GOT3 (cell line): ENCODE results near the gene ZNF598.

Experiments
- DNase-seq: peaks from one replicate; lab custom pipeline; 2025; ENCODE audit warnings: mixed read lengths; lab: John Stamatoyannopoulos, UW

ZNF598 gene

DNA sequence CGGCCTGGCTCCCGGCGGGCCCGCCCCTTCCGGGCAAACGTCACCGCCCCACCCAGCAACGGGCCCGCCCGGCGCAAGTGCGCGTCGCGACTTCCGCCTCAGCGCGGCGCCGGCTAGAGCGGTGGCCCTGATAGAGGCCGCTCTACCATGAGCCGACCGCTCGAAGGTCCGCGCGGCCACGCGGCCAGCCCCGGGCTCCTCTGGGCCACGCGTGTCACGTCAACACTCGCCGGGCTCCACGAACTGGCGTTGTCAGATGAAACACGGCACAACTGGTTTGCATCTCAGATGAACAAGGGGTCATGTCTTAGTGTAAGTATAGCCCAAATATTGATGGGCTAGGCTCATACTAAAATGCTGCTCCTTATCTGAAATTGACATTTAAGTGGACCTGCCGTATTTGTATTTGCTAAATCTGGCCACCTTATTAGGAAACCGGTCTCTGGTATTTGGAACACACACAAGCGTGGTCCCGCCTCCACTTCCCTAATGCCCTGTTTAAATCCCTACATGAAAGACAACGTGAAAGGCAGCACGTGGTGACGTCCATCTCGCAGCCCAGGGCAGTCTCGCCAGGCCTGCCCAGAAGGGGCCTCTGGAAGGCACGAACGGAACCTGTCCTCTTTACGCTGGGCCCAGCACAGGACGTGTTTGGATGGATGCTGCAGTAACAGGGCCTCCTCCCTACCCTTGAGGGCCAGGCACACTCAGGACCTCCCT, at the start of gene ZNF598:
Gene ZNF598, minus strand, starts transcription at position 31 of the 720 bp plus-strand sequence.
- DNase-seq: no peak

DNA sequence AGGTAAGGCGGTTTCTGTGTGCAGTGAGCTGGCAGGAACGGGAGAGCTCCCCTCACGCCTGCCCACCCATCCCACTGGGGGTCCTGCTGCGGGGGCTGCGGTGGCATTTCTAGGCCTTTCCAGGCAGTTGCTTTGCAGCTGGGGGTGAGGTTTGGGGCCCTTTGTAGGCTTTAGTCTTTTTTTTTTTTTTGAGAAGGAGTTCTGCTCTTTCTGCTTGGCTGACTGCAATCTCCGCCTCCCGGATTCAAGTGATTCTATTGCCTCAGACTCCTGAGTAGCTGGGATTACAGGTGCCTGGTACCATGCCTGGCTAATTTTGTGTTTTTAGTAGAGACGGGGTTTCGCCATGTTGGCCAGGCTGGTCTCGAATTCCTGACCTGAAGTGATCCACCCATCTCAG, 49.3 kb upstream of the ZNF598 start:
- DNase-seq: no peak

GRCh38 chr16:2058420-2058819, 48.8 kb upstream of the ZNF598 start:
- no peak for DNase-seq

DNA sequence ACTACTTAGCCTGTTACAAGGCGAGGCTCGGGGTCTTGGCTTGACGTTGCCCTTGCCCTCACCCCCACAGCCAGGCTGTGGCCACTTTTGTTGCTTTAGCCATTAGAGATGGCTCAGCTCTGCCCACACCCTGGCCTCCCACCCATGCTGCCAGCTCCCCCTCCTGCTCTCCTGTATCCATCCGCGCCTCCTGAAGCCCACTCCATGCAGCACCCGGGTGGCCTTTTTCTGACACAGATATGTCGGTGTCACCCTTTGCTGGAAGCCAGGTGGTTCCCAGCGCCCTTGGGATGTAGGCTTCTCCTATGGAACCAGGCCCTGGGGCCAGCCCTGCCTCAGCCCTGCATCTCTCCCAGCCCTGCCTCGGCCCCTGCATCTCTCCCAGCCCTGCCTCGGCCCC, 47.8 kb upstream of the ZNF598 start:
- DNase-seq: no peak

DNA sequence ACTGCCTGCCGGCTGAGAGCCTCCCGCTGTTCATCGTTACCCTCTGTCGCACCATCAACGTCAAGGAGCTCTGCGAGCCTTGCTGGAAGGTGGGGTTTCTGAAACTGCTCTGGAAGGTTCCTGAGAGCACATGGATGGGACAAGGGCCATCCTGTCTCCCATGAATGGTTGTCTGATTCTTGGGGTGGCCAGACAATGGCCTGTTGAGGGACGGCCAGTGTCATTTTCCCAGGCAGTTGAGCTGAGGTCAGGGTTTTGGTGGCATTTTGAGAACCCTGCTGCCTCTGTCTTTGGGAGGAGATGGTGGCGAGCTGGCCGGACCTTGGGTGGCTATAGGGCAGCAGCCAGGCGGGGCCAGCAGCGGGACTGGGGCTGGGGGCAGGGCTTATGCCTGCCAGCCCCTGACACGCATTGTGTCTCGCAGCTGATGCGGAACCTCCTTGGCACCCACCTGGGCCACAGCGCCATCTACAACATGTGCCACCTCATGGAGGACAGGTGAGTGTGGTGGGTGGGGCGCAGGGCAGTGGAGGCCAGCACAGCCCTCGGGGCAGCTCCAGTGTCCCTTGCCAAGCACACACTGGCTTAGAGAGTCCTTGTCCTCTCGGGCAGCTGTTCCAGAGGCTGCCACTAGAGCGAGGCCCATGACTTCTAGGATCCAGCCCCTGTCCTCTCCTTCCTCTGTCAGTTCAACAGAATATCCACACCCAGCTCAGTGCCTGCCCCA, 47.2 kb upstream of the ZNF598 start:
- DNase-seq: no peak

GRCh38 chr16:2056077-2056476, 46.5 kb upstream of the ZNF598 start:
- DNase-seq: no peak

- DNase-seq: no peak
These were observed 45.1 kb upstream of the ZNF598 start for GRCh38 chr16:2054543-2055245.

- DNase-seq: no peak
These were observed 44.3 kb upstream of the ZNF598 start for GRCh38 chr16:2053897-2054296.

- DNase-seq: no peak
These were observed 43.6 kb upstream of the ZNF598 start for GRCh38 chr16:2053211-2053610.

DNA sequence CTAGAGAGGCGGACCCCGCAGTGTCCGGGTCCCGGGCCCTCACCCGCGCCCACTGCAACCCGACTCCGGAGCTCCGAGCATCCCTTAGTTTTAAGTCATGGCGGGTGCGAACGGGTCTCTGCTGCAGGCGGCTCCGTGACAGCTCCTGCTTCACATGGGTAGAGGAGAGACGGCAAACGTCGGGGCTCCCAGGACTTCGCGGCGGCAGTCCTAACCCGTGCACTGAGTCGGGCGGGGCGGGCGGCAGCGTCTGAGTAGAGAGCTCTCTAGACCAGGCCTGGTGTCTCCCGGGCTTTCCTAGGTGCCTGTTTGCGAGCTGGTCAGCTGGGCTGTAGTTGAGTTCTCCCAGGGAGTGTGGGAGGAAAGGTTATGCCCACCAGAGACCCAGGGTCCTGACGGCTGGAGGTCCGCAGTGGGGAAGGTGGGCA, 38.5 kb upstream of the ZNF598 start:
- DNase-seq: no peak

- peak; percentile 85 for DNase-seq
These were observed 37.9 kb upstream of the ZNF598 start, which contains the start of the genes NTHL1 and TSC2 for GRCh38 chr16:2047330-2048115. Gene NTHL1, minus strand, starts transcription at chr16:2047834. Its CDS starts 11 bp downstream, at chr16:2047823. Gene TSC2, plus strand, starts transcription at chr16:2047985. Its CDS starts 631 bp downstream, at chr16:2048616.

GRCh38 chr16:2046893-2047329, 37.3 kb upstream of the ZNF598 start:
- no peak for DNase-seq

DNA sequence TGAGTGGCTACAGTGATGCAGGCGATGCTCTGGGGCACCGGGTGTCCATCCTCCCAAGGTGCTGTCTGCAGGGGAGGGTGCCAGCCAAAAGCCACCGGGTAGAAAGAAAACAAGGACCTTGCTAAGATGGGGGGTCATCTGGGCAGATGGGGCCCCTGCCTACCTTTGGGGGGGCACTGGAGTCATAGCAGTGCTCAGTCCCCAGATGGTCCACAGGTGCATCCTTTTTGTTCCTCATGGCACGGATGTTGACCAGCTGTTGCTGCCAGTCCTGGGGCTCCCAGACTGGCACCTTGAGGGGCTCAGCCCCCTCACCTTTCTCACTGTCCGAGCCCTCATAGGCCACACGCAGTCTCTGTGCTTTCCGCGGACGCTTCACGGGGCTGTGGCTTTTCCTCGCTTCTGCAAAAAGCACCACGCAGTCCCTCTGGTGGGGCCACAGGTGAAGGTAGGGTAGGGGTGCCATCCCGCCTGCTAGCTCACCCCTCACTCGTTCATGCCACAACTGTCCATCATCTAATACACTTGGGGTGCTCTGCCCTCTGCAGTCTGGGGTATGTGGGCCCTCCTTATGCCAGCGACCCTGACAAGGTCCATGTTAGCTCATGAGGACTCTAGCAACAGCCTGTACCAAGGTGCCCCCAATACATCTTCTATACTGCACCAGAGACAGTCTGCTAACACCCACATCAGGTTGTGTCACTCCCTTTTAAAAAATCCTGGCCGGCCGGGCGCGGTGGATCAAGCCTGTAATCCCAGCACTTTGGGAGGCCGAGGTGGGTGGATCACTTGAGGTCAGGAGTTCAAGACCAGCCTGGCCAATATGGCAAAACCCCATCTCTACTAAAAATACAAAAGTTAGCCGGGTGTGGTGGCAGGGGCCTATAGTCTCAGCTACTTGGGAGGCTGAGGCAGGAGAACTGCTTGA, 36.6 kb upstream of the ZNF598 start:
- no peak for DNase-seq

GRCh38 chr16:2044541-2044940, 34.9 kb upstream of the ZNF598 start:
- DNase-seq: no peak

GRCh38 chr16:2043667-2044451, 34.2 kb upstream of the ZNF598 start:
- no peak for DNase-seq

DNA sequence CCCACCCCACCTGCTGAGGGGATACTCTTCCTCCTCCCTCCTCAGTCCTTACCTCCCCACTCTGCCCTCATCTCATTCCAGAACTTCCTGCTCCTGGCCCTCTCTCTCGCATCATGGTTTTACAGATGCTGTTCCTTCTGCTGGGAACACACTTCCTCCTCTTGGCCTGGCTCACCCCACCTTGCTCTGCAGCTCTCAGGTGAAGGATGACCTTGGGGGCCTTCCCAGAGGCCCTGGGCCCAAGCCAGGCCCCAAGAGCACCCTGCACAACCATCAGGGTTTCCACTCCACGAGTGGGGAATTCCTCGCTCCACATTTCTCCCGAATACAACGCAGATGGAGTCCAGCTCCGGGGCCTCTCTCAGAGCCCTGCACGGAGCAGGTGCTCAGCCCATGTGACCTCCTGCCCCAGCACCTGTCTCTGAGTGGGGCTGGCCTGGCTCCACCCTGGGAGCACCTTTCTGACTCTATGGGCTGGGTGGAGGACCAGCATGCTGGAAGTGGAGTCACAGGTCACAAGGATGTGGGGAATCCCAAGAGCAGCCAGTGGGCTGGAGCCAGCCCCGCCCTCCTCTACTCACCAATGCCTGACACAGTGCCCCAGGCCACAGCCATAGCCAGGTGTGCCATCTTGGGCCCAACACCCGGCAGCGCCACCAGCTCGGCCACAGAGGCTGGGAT, 33.5 kb upstream of the ZNF598 start:
- DNase-seq: no peak

DNA sequence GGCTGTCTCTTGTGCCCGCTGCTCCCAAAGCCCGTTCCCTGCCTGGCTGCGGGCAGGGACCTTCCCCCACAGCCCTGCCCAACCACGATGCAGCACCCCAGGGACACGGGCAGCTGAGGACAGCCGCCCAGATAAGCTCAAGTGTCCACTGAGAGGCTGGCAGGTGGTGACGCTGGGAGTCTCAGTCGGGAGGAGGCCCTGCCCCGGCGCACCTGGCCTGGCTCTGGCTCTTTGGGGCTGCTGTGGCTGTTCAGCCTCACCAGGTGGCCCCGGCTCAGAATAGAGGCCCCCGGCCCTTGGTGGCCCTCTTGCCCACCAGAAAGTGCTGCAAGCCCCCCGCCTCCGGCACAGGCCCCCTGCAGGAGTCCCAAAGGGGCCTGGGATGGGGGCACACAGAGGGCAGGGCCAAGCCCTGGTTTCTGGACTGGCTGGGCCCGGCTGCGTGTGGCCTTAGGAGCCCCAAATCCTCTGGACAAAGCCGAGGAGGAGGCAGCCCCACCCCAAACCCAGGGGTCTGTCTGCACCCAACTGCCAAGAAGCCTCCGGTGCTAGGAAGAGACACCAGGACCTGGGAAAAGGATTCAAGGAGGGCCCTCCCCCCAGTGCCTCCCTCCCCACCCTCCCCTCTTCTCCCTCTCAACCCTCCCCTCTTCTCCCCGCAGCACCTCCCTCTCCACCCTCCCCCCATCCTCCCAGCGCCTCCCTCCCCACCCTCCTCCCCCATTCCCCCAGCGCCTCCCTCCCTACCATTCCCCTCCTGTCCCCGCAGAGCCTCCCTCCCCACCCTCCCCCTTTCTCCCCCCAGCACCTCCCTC, 32.8 kb upstream of the ZNF598 start:
- DNase-seq: no peak

DNA sequence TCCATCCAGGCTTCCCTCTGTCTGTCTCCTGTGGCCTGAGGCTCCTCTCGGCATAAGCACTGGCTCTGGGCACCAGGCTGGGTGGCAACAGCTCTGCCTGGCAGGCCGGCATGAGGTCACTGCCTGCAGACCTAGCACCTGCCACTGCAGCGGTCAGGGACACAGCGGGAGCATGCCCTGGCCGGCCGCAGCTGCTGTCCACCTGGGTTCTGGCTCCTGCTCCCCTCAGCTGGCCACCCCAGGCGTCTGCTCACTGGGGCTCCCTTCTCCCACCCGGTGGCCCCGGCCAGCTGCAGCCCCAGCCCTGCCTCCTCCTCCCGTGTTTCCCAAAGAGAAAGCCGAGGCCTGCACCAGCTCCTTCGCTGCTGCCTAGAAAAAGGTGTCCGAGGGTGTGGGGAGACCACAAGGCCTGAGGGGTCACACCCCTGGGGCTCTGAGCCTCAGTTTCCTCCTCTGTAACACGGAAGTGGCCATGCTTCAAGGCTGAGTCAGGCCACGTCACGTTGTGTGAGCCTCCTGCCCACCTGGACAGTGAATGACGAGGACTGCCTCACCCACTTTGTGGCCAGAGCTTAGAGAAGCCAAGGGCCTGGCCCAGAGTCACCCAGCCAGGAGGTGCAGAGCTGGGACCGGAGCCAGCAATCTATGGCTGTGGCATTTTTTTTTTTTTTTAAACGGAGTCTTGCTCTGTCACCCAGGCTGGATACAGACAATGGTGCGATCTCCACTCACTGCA, 31.3 kb upstream of the ZNF598 start:
- DNase-seq: no peak
